Chondrocyte (in vitro differentiated cells): Measurements from ENCODE around the gene MAP3K5. TPM values are rescaled to one million over a fixed set of nuclear protein-coding genes. Genes with fewer than 3 reads are reported as not detected.

Source experiments
- DNase-seq: peaks from one replicate; pipeline ENCODE4 v3.0.0; 2021; ENCODE audit warnings: mixed read lengths, low spot score
- H3K27ac Mint-ChIP-seq: one replicate; pipeline ENCODE4 v1.8.0; 2021; ENCODE audit warnings: mild to moderate bottlenecking, moderate library complexity, mixed read lengths; ENCODE audit not compliant: unreplicated experiment
- H3K27me3 Mint-ChIP-seq: 2 replicates; pipeline ENCODE4 v1.8.0; 2021; ENCODE audit warnings: low read depth, mixed read lengths
- H3K36me3 Mint-ChIP-seq: 2 replicates; pipeline ENCODE4 v1.8.0; 2021; ENCODE audit warnings: low read depth, mixed read lengths
- H3K4me1 Mint-ChIP-seq: 2 replicates; pipeline ENCODE4 v1.8.0; 2021; ENCODE audit warnings: low read depth, mild to moderate bottlenecking, mixed read lengths
- H3K4me3 Mint-ChIP-seq: one replicate; pipeline ENCODE4 v1.8.0; 2021; ENCODE audit warnings: mild to moderate bottlenecking, moderate library complexity, mixed read lengths; ENCODE audit not compliant: unreplicated experiment
- H3K9me3 Mint-ChIP-seq: 2 replicates; pipeline ENCODE4 v1.8.0; 2021; ENCODE audit warnings: low read depth, mixed read lengths
- CTCF ChIP-seq: fragments of 200-600 bp; sonication (generic); IDR thresholded peaks from 2 replicates; pipeline ENCODE4 v1.5.0; 2021; ENCODE audit warnings: antibody characterized with exemption, mild to moderate bottlenecking, moderate library complexity
- total RNA-seq: library from RNA; stranded (reverse); gene quantifications from 3 replicates; pipeline ENCODE4 v1.2.1, GENCODE V29; 2021

Gene MAP3K5
- total RNA-seq, 1 donor from 2014 or later, result 4.6 TPM

GRCh38 chr6:136641873-136642465 is 150.3 kb downstream of the MAP3K5 start:
- no peaks in the 10 kb centered on the region for H3K9me3 Mint-ChIP-seq
- H3K27me3 Mint-ChIP-seq, result no peaks in the 10 kb centered on the region
- no peak for TF ChIP-seq CTCF
- H3K4me3 Mint-ChIP-seq, result no peak overlapping the region
- H3K4me1 Mint-ChIP-seq, result peaks cover 22% of the 10 kb centered on the region
- H3K27ac Mint-ChIP-seq, result no peak overlapping the region
- DNase-seq, result no peak
- peaks cover 2% of the 10 kb centered on the region for H3K36me3 Mint-ChIP-seq

DNA sequence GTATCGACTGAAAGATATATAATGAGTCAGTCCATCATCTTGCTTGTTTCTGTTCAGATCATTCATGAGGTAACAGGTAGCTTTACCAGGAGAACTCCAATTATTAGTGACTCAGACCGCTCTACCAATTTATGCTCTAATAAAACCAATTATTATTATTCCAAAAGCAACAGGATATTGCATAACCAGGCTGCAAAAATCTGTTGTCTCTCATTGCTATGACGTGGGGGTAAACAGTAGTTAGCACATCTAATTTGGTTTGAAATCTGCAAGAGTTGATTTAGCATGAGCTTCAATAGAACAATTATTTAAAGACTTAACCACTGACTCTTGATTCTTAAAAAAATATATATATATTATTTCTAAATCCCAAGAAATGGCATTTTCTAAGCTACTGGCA is 151.1 kb downstream of the MAP3K5 start:
- Mint-ChIP-seq H3K9me3 (no peaks in the 10 kb centered on the region), H3K4me3 (no peak overlapping the region), H3K27me3 (no peaks in the 10 kb centered on the region), H3K36me3 (peaks cover 5% of the 10 kb centered on the region), H3K27ac (no peak overlapping the region), H3K4me1 (peaks cover 22% of the 10 kb centered on the region)
- TF ChIP-seq CTCF, result no peak
- DNase-seq, result no peak

DNA sequence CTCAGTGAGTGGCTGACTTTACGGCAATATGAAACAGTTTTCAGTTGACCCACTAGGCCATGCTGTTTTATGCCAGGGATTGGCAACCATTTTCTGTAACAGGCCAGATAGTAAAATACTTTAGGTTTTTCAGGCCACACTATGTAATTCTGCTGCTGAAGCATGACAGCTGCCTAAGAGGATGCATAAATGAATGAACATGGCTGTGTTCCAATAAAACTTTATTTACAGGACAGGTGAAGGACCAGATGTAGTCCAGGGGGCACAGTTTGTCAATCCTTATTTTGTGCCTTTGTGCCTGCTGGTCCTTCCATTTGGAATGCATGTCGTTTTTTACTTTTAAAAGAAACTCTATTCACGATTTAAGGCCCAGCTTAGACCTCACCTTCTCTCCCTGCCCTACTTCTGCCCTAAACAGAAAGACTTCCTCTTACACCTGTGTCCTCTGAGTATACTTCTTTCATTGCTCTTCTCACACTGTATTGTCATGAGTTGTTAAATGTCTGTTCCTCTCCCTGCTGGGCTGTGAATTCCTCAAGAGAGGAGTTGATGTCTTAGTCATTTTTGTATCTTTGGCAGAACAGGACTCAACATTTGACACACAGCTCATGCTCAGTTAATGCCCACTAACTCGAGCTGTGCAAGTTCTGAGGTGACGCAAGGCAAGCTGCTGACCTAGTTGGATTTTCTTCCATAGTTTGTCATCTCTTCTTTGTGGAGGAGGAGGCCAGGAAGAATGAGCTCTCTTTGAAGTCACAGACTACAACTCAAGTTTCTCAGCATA is 152.0 kb downstream of the MAP3K5 start:
- Mint-ChIP-seq H3K4me1 (peaks cover 22% of the 10 kb centered on the region), H3K27ac (no peak overlapping the region)

GRCh38 chr6:136639702-136640101 is 152.6 kb downstream of the MAP3K5 start:
- Mint-ChIP-seq H3K36me3 (peaks cover 5% of the 10 kb centered on the region), H3K4me3 (no peak overlapping the region), H3K27ac (no peak overlapping the region), H3K4me1 (peaks cover 22% of the 10 kb centered on the region), H3K9me3 (no peaks in the 10 kb centered on the region), H3K27me3 (no peaks in the 10 kb centered on the region)
- DNase-seq, result no peak
- TF ChIP-seq CTCF, result no peak

More for the DNA sequence above, 152.0 kb downstream of the MAP3K5 start:
- DNase-seq, result no peak
- Mint-ChIP-seq H3K36me3 (peaks cover 5% of the 10 kb centered on the region), H3K27me3 (no peaks in the 10 kb centered on the region), H3K9me3 (no peaks in the 10 kb centered on the region), H3K4me3 (no peak overlapping the region)
- TF ChIP-seq CTCF, result no peak

DNA sequence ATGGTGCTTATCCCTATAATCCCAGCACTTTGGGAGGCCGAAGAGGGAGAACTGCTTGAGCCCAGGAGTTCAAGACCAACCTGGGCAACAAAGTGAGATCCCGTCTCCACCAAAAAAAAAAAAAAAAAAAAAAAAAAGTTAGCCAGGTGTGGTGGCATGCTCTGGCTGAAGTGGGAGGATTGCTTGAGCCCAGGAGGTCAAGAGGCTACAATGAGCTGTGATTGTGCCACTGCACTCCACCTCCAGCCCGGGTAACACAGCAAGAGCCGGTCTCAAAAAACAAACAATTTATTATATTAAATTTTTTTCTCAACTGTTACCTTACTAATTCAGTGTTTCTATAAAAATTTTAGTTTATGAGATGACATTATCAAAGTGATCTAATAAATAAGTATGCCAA is 156.7 kb downstream of the MAP3K5 start:
- H3K4me3 Mint-ChIP-seq, result no peak overlapping the region

More for the DNA sequence above, 156.7 kb downstream of the MAP3K5 start:
- Mint-ChIP-seq H3K4me1 (peaks cover 13% of the 10 kb centered on the region), H3K27me3 (no peaks in the 10 kb centered on the region), H3K27ac (no peak overlapping the region), H3K36me3 (peaks cover 7% of the 10 kb centered on the region), H3K9me3 (no peaks in the 10 kb centered on the region)
- TF ChIP-seq CTCF, result no peak
- no peak for DNase-seq
